HepG2 (cell line): Measurements from ENCODE around the gene NCBP1. TPM values are rescaled to one million over a fixed set of nuclear protein-coding genes. Genes with fewer than 3 reads are reported as not detected.

Source experiments
- AKAP8 ChIP-seq: sonication (generic); formaldehyde crosslinking; IDR thresholded peaks from 2 replicates; pipeline ENCODE4 v1.5.1; 2020; ENCODE audit warnings: mild to moderate bottlenecking, missing genetic modification reagents
- ELF3 ChIP-seq: IDR thresholded peaks from 2 replicates; pipeline ENCODE4 v1.6.1; 2016; ENCODE audit warnings: missing genetic modification reagents, missing compliant biosample characterization
- EZH2 ChIP-seq: conservative IDR thresholded peaks from 2 replicates; pipeline ENCODE4 v1.6.1; 2012; ENCODE audit warnings: mild to moderate bottlenecking, low read depth, low read length, moderate library complexity
- HHEX ChIP-seq: IDR thresholded peaks from 2 replicates; pipeline ENCODE4 v1.6.1; 2016; ENCODE audit warnings: control low read depth
- HNF4A ChIP-seq: sonication (generic); formaldehyde crosslinking; IDR thresholded peaks from 2 replicates; pipeline ENCODE4 v1.4.0; 2020; ENCODE audit warnings: missing genetic modification reagents
- JARID2 ChIP-seq: sonication (generic); formaldehyde crosslinking; IDR thresholded peaks from 2 replicates; pipeline ENCODE4 v1.8.1; 2023; ENCODE audit warnings: missing genetic modification reagents, inconsistent platforms; ENCODE audit not compliant: insufficient replicate concordance
- NFIB ChIP-seq: sonication (generic); formaldehyde crosslinking; IDR thresholded peaks from 2 replicates; pipeline ENCODE4 v1.9.0; 2021; ENCODE audit warnings: missing genetic modification reagents, mild to moderate bottlenecking, borderline replicate concordance
- SETDB1 ChIP-seq: sonication (generic); formaldehyde crosslinking; IDR thresholded peaks from 2 replicates; pipeline ENCODE4 v1.5.1; 2020; ENCODE audit warnings: missing genetic modification reagents, mild to moderate bottlenecking, borderline replicate concordance
- TBP ChIP-seq: sonication (generic); formaldehyde crosslinking; IDR thresholded peaks from 2 replicates; pipeline ENCODE4 v1.5.0; 2020; ENCODE audit warnings: missing genetic modification reagents
- ZNF33B ChIP-seq: sonication (generic); formaldehyde crosslinking; IDR thresholded peaks from 2 replicates; pipeline ENCODE4 v1.5.1; 2020; ENCODE audit warnings: mild to moderate bottlenecking, missing genetic modification reagents
- ZNF660 ChIP-seq: sonication (generic); formaldehyde crosslinking; IDR thresholded peaks from 2 replicates; pipeline ENCODE4 v1.5.1; 2020; ENCODE audit warnings: mild to moderate bottlenecking, low read depth, missing genetic modification reagents, borderline replicate concordance
- ZNF782 ChIP-seq: sonication (generic); formaldehyde crosslinking; IDR thresholded peaks from 2 replicates; pipeline ENCODE4 v1.4.0; 2020; ENCODE audit warnings: missing genetic modification reagents, mild to moderate bottlenecking, borderline replicate concordance
- polyA plus RNA-seq, 8 experiments: library from polyadenylated mRNA; depleted of rRNA in 3 of 8; stranded (reverse) in 7 of 8; unstranded in 1 of 8; fragments of >200 nt; fragmentation: Illumina TruSeq in 4 of 8; extraction: Trizol in 4 of 8; gene quantifications; 2 replicates each; pipeline versions ENCODE4 v1.2.1 to v1.2.3, GENCODE V29; 2011 to 2016; ENCODE audit warnings: low read depth in 4 of 8, missing spikeins in 1 of 8, mixed read lengths in 1 of 8; ENCODE audit not compliant: insufficient read depth in 1 of 8
- total RNA-seq, 5 experiments: library from RNA; depleted of rRNA; stranded (reverse); fragments of >200 nt; fragmentation: Illumina TruSeq; extraction: Trizol; gene quantifications; 2 replicates each; pipeline ENCODE4 v1.2.3, GENCODE V29; 2016; ENCODE audit warnings: low read depth in 1 of 5
- TF ChIP-seq, protein P1 (sequence below): sonication (generic); formaldehyde crosslinking; IDR thresholded peaks from 2 replicates; pipeline ENCODE4 v1.4.0; 2020; ENCODE audit warnings: missing genetic modification reagents
- TF ChIP-seq, protein P2 (sequence below): conservative IDR thresholded peaks from 2 replicates; pipeline ENCODE4 v1.6.1; 2018; ENCODE audit warnings: missing genetic modification reagents
- TF ChIP-seq, protein P3 (sequence below): sonication (generic); formaldehyde crosslinking; IDR thresholded peaks from 2 replicates; pipeline ENCODE4 v1.4.0; 2020; ENCODE audit warnings: missing genetic modification reagents
- TF ChIP-seq, protein P4 (sequence below): IDR thresholded peaks from 2 replicates; pipeline ENCODE4 v1.6.1; 2012; ENCODE audit warnings: low read depth, low read length, improper control_type of control experiment
- TF ChIP-seq, protein P5 (sequence below): sonication (generic); formaldehyde crosslinking; IDR thresholded peaks from 2 replicates; pipeline ENCODE4 v1.8.0; 2022; ENCODE audit warnings: mild to moderate bottlenecking, missing genetic modification reagents, moderate library complexity
- TF ChIP-seq, protein P6 (sequence below): sonication (generic); formaldehyde crosslinking; conservative IDR thresholded peaks from 2 replicates; pipeline ENCODE4 v1.8.1; 2023; ENCODE audit warnings: missing genetic modification reagents

NCBP1 gene
- total and polyA plus RNA-seq, 2 of the 13 experiments (the other 11 are each of a cell fraction or from before 2014, with no cell fraction given), result 13.3 to 40.2 TPM

DNA sequence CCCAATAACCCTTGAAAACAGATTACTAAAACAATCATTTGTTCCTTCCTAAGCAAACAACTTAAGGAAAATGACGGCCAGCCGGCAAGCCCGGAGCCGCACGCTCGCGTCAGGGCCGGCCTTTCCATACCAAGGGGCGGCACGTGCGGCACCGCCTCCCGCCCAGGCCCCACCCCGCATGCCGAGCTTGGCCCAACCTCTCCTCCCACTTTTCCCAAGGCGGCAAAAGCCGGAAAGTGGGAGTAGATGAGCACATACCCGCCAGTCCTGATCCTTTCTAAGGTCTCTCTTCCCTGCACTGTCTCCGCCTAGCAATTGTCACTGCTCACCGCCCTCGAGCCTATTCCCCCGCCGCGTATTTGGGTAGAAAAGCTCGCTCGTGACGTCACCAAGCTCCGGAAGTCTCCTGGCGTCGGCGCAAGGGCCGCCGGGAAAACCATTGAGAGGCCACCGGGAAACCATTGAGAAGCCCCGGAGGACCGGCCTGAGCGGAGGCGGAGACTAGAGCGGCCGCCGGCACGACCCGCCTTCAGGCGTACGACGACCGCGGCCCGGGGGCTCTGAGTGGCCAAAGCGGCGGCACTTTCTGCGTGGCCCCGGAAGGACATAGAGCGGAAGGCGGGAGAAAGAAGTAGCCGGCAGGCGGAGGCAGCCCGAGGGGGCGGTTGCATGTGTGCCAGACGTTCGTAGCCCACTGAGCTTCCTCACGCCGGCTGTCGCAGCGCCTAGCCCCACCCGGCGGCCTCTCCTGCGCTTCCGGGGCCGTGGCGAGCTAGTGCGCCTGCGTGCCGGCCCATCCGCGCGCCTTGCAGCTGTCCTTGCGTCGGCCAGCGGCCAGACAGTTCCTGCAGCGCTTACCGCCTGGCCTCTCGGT, at the start of gene NCBP1, which contains the start of gene TSTD2 (continued):
- TF ChIP-seq SETDB1 (CRISPR knock-in tag) (no peak), ZNF782 (CRISPR knock-in tag) (no peak), HNF4A (peak; percentile 13; the same call in 1 of the 2 replicates), TBP (CRISPR knock-in tag) (no peak), HHEX (CRISPR knock-in tag) (no peak), EZH2 (no peak), ZNF33B (peak; percentile 18; the same call in 1 of the 2 replicates), AKAP8 (0 out of 2 replicates have a peak, but pooled peaks have one; percentile 11), JARID2 (CRISPR knock-in tag) (no peak), ZNF660 (CRISPR knock-in tag) (no peak), NFIB (no peak), ELF3 (CRISPR knock-in tag) (no peak)
- TF ChIP-seq, protein P1, sequence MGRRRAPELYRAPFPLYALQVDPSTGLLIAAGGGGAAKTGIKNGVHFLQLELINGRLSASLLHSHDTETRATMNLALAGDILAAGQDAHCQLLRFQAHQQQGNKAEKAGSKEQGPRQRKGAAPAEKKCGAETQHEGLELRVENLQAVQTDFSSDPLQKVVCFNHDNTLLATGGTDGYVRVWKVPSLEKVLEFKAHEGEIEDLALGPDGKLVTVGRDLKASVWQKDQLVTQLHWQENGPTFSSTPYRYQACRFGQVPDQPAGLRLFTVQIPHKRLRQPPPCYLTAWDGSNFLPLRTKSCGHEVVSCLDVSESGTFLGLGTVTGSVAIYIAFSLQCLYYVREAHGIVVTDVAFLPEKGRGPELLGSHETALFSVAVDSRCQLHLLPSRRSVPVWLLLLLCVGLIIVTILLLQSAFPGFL (CRISPR knock-in tag), result no peak
- TF ChIP-seq, protein P2, sequence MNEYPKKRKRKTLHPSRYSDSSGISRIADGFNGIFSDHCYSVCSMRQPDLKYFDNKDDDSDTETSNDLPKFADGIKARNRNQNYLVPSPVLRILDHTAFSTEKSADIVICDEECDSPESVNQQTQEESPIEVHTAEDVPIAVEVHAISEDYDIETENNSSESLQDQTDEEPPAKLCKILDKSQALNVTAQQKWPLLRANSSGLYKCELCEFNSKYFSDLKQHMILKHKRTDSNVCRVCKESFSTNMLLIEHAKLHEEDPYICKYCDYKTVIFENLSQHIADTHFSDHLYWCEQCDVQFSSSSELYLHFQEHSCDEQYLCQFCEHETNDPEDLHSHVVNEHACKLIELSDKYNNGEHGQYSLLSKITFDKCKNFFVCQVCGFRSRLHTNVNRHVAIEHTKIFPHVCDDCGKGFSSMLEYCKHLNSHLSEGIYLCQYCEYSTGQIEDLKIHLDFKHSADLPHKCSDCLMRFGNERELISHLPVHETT (CRISPR knock-in tag), result peak; percentile 100
- TF ChIP-seq, protein P3, sequence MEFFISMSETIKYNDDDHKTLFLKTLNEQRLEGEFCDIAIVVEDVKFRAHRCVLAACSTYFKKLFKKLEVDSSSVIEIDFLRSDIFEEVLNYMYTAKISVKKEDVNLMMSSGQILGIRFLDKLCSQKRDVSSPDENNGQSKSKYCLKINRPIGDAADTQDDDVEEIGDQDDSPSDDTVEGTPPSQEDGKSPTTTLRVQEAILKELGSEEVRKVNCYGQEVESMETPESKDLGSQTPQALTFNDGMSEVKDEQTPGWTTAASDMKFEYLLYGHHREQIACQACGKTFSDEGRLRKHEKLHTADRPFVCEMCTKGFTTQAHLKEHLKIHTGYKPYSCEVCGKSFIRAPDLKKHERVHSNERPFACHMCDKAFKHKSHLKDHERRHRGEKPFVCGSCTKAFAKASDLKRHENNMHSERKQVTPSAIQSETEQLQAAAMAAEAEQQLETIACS (CRISPR knock-in tag), result 0 out of 2 replicates have a peak, but pooled peaks have one; percentile 20
- TF ChIP-seq, protein P4, sequence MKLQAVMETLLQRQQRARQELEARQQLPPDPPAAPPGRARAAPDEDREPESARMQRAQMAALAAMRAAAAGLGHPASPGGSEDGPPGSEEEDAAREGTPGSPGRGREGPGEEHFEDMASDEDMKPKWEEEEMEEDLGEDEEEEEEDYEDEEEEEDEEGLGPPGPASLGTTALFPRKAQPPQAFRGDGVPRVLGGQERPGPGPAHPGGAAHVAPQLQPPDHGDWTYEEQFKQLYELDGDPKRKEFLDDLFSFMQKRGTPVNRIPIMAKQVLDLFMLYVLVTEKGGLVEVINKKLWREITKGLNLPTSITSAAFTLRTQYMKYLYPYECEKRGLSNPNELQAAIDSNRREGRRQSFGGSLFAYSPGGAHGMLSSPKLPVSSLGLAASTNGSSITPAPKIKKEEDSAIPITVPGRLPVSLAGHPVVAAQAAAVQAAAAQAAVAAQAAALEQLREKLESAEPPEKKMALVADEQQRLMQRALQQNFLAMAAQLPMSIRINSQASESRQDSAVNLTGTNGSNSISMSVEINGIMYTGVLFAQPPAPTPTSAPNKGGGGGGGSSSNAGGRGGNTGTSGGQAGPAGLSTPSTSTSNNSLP, result no peak
- TF ChIP-seq, protein P5, sequence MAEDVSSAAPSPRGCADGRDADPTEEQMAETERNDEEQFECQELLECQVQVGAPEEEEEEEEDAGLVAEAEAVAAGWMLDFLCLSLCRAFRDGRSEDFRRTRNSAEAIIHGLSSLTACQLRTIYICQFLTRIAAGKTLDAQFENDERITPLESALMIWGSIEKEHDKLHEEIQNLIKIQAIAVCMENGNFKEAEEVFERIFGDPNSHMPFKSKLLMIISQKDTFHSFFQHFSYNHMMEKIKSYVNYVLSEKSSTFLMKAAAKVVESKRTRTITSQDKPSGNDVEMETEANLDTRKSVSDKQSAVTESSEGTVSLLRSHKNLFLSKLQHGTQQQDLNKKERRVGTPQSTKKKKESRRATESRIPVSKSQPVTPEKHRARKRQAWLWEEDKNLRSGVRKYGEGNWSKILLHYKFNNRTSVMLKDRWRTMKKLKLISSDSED (CRISPR knock-in tag), result no peak
- TF ChIP-seq, protein P6, sequence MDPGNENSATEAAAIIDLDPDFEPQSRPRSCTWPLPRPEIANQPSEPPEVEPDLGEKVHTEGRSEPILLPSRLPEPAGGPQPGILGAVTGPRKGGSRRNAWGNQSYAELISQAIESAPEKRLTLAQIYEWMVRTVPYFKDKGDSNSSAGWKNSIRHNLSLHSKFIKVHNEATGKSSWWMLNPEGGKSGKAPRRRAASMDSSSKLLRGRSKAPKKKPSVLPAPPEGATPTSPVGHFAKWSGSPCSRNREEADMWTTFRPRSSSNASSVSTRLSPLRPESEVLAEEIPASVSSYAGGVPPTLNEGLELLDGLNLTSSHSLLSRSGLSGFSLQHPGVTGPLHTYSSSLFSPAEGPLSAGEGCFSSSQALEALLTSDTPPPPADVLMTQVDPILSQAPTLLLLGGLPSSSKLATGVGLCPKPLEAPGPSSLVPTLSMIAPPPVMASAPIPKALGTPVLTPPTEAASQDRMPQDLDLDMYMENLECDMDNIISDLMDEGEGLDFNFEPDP (CRISPR knock-in tag), result no peak
